ENCODE results near the gene ADAMTSL1. TPM values are rescaled to one million over a fixed set of nuclear protein-coding genes. Genes with fewer than 3 reads are reported as not detected.

Gene ADAMTSL1
- polyA plus RNA-seq, 1 experiment: 17.2 TPM

DNA sequence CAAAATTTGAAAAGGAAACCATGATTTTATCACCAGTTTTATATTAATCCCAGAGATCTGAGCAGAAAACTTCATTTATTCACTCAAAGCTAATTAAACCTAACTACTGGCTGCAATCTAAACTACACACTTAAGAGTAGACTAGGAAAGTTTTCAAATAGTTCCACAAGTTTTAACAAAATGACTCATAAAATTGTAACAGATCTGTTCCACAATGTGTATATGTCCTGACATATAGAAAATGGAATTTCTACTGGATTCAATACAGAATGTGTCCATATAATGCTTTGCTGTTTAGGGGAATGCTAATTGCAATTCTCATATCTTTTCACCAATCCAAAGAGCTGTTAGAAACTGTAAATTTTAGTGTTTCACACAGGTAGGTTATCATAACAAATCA, 40.3 kb upstream of the ADAMTSL1 start:
- ChIA-PET POLR2A (no interaction called here), CTCF (interaction anchor here (1.1 to 4.4 kb wide), 3 partner anchors 9 to 179 kb away, joined by 3 to 29 read pairs (median 3); no protein-coding TSS in a partner anchor)
- TF ChIP-seq, protein P1, sequence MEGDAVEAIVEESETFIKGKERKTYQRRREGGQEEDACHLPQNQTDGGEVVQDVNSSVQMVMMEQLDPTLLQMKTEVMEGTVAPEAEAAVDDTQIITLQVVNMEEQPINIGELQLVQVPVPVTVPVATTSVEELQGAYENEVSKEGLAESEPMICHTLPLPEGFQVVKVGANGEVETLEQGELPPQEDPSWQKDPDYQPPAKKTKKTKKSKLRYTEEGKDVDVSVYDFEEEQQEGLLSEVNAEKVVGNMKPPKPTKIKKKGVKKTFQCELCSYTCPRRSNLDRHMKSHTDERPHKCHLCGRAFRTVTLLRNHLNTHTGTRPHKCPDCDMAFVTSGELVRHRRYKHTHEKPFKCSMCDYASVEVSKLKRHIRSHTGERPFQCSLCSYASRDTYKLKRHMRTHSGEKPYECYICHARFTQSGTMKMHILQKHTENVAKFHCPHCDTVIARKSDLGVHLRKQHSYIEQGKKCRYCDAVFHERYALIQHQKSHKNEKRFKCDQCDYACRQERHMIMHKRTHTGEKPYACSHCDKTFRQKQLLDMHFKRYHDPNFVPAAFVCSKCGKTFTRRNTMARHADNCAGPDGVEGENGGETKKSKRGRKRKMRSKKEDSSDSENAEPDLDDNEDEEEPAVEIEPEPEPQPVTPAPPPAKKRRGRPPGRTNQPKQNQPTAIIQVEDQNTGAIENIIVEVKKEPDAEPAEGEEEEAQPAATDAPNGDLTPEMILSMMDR (IDR thresholded peaks at IDR 0.05; ENCODE audit: insufficient read depth, low read depth, low read length): no peak
- Histone ChIP-seq H3K4me3 (ENCODE audit: low read depth, low read length) (no peak overlapping the region), H3K36me3 (ENCODE audit: control insufficient read depth, insufficient read depth, low read length) (no peaks in the 10 kb centered on the region), H3K27me3 (ENCODE audit: control insufficient read depth, insufficient read depth, low read length) (no peaks in the 10 kb centered on the region)
- DNase-seq (ENCODE audit: low read depth): no peak

DNA sequence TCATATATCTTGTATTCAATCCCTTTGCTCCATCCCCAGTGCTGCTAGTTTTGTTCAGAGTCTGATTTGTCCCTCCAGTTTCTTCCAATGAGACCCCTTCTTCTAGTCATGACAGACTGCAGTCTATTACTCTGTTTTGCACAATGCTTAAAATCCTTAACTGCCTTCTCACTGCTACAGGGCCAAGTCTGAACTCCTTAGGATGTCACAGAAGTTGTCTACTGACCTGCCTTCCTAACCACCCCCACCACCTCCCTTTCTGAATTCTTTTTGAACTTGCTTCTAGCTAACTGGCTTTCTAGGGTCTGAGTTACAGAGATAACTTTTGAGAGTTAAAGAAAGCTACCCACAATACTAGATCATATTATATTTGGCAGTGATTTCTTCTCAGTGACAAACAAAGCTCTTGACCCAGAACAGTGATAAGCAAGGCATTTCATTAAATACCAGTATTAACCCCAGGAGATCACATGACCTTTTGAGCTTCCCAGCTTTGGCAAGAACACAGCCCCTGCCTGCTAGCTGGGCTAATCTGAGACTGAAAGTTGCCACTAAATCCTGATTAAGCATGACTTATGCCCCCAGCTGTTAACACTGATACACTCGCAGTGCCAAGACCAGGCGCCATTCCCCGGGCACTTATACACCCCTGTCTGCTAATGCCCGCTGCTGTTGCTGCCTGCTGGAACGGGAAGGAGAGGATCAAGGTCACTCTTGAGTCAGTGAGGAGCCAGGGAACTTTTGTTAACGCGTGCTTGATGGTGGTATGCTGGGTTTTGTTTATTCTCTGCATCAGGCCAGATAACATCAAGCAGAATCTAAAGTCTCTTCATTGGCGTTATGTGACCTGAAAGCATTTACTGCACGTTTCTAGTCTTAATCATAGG, 36.4 kb upstream of the ADAMTSL1 start:
- ChIA-PET CTCF (interaction anchor here (0.6 to 8.2 kb wide), 9 partner anchors 14 to 588 kb away, joined by 3 to 85 read pairs (median 3); no protein-coding TSS in a partner anchor), POLR2A (interaction anchor here (0.7 kb wide), 1 partner anchor 9 kb away, joined by 7 read pairs; no protein-coding TSS in a partner anchor)
- DNase-seq (ENCODE audit: low read depth): no peak
- H3K36me3 ChIP-seq (ENCODE audit: control insufficient read depth, insufficient read depth, low read length): no peaks in the 10 kb centered on the region
- H3K27me3 ChIP-seq (ENCODE audit: control insufficient read depth, insufficient read depth, low read length): no peaks in the 10 kb centered on the region
- TF ChIP-seq, protein P1 (IDR thresholded peaks at IDR 0.05; ENCODE audit: insufficient read depth, low read depth, low read length): no peak
- H3K4me3 ChIP-seq (ENCODE audit: low read depth, low read length): no peak overlapping the region

DNA sequence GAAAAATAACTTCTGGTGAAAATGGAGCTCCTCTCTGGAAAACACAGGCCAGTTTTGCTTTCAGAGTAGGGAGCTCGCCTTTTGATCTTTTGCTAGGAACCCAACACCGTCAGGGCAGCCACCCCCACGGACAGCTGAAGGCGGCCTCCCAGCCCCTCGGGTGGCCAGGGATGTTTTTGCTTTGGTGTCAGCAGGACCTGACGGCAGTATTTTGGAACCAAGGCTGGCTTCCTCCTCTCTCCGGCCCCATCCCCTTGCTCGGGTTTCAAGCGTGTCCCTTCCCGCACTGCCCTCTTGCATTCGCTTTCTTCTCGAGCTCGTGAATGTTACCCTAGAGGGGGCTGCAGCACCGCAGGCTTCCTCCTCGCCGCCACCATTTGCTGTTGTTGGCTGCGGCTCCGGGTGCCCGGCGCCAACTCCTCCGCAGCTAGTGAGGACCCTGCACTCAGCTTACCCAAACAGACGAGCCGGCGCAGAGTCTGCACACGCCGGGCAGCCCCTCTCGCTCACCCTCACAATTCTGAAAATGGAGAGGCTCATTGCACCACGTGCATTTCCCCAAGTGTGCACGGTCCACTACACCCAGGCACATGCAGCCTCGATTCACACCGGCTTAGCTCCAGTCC, 35.5 kb upstream of the ADAMTSL1 start:
- DNase-seq (ENCODE audit: low read depth): no peak
- ChIA-PET CTCF (interaction anchor here (0.6 to 8.2 kb wide), 7 partner anchors 18 to 588 kb away, joined by 3 to 85 read pairs (median 3); no protein-coding TSS in a partner anchor), POLR2A (interaction anchor here (0.7 kb wide), 1 partner anchor 8 kb away, joined by 7 read pairs; no protein-coding TSS in a partner anchor)
- Histone ChIP-seq H3K27me3 (ENCODE audit: control insufficient read depth, insufficient read depth, low read length) (no peaks in the 10 kb centered on the region), H3K36me3 (ENCODE audit: control insufficient read depth, insufficient read depth, low read length) (no peaks in the 10 kb centered on the region), H3K4me3 (ENCODE audit: low read depth, low read length) (peak overlapping the region; percentile 30)
- TF ChIP-seq, protein P1 (IDR thresholded peaks at IDR 0.05; ENCODE audit: insufficient read depth, low read depth, low read length): peak; percentile 42

DNA sequence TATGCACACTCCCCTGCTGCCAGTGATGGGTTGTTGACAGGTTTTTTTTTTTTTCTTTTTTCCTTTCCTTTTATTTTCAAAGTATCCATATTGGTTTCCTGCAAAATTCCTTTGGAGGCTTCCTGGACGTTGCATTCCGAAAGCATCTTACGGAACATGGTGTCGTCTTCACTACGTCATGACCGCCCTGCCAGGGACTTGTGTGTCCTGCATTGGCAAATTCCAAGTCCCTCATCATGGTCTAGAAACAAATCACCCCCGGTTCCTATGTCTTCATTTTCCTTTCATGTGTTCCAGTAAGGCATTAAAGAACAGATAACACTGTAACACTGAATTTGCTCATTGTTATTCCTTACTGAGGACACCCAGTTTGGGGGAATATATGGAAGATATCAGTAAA, 35.0 kb upstream of the ADAMTSL1 start:
- no peaks in the 10 kb centered on the region for H3K36me3 ChIP-seq (ENCODE audit: control insufficient read depth, insufficient read depth, low read length)
- no peak overlapping the region; the same call in 1 of the 2 replicates for H3K4me3 ChIP-seq (ENCODE audit: low read depth, low read length)
- ChIA-PET CTCF (interaction anchor here (0.8 to 8.2 kb wide), 3 partner anchors 18 to 202 kb away, joined by 3 to 85 read pairs (median 3); no protein-coding TSS in a partner anchor), POLR2A (no interaction called here)
- TF ChIP-seq, protein P1 (IDR thresholded peaks at IDR 0.05; ENCODE audit: insufficient read depth, low read depth, low read length): no peak
- no peaks in the 10 kb centered on the region for H3K27me3 ChIP-seq (ENCODE audit: control insufficient read depth, insufficient read depth, low read length)
- DNase-seq (ENCODE audit: low read depth): no peak

DNA sequence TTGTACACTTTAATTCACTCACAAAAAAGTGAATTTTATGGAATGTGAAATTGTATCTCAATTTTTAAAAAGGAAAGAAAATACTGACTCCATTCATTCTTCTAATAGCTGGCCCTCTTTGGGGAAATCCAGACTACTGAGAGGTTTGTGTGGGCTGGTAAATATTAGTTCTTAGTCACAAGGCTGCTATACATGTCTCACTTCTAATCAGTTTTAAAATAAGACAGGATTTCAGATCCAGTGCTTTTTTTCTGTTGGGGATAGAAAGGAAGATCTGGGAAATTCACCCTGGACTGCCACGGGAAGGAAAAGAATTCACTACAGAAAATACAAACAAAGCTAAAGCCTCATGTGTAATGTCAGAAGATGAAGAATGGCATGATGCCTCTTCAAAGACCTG, 32.7 kb upstream of the ADAMTSL1 start:
- no peaks in the 10 kb centered on the region for H3K36me3 ChIP-seq (ENCODE audit: control insufficient read depth, insufficient read depth, low read length)
- TF ChIP-seq, protein P1 (IDR thresholded peaks at IDR 0.05; ENCODE audit: insufficient read depth, low read depth, low read length): no peak
- DNase-seq (ENCODE audit: low read depth): no peak
- no peak overlapping the region for H3K4me3 ChIP-seq (ENCODE audit: low read depth, low read length)
- ChIA-PET CTCF (interaction anchor here (0.8 to 8.2 kb wide), 7 partner anchors 9 to 185 kb away, joined by 3 to 85 read pairs (median 19); no protein-coding TSS in a partner anchor), POLR2A (no interaction called here)
- H3K27me3 ChIP-seq (ENCODE audit: control insufficient read depth, insufficient read depth, low read length): no peaks in the 10 kb centered on the region
